Measurements from ENCODE around the gene PRRG1.
"Not testable (repeated sequence)": the region's sequence is repeated elsewhere in the genome, so short reads cannot be mapped to it uniquely, and the experiment has no call there.

Gene PRRG1

GRCh38 chrX:37472836-37473235 is 123.7 kb downstream of the PRRG1 start:
- TF ChIP-seq CTCF (conservative IDR thresholded peaks at IDR 0.05), result no peak
- no peak overlapping the region for H3K27ac ChIP-seq

- TF ChIP-seq CTCF (conservative IDR thresholded peaks at IDR 0.05) (no peak), ZFX (IDR thresholded peaks at IDR 0.05) (no peak)
- H3K27ac ChIP-seq, result no peak overlapping the region
Observed at GRCh38 chrX:37474478-37474877, 125.3 kb downstream of the PRRG1 start.

GRCh38 chrX:37476571-37477170 is 127.5 kb downstream of the PRRG1 start:
- H3K27ac ChIP-seq, result no peak overlapping the region
- TF ChIP-seq CTCF (conservative IDR thresholded peaks at IDR 0.05) (no peak), ZFX (IDR thresholded peaks at IDR 0.05) (no peak)

GRCh38 chrX:37484335-37484734 is 135.2 kb downstream of the PRRG1 start:
- H3K27ac ChIP-seq, result not testable (repeated sequence)

GRCh38 chrX:37485429-37485828 is 136.3 kb downstream of the PRRG1 start:
- no peak for TF ChIP-seq CTCF (conservative IDR thresholded peaks at IDR 0.05)
- no peak for TF ChIP-seq ZFX (IDR thresholded peaks at IDR 0.05)
- H3K27ac ChIP-seq, result no peak overlapping the region

GRCh38 chrX:37487271-37487670 is 138.1 kb downstream of the PRRG1 start:
- TF ChIP-seq ZFX (IDR thresholded peaks at IDR 0.05), result no peak
- TF ChIP-seq CTCF (conservative IDR thresholded peaks at IDR 0.05), result no peak
- no peak overlapping the region for H3K27ac ChIP-seq

GRCh38 chrX:37488323-37488722 is 139.2 kb downstream of the PRRG1 start:
- no peak overlapping the region for H3K27ac ChIP-seq
- TF ChIP-seq ZFX (IDR thresholded peaks at IDR 0.05) (no peak), CTCF (conservative IDR thresholded peaks at IDR 0.05) (no peak)

- no peak overlapping the region for H3K27ac ChIP-seq
- TF ChIP-seq CTCF (conservative IDR thresholded peaks at IDR 0.05) (no peak), ZFX (IDR thresholded peaks at IDR 0.05) (no peak)
Observed at GRCh38 chrX:37491686-37492085, 142.5 kb downstream of the PRRG1 start.
